ENCODE results near the gene IRF4.

Gene IRF4

GRCh38 chr6:353642-354614 is 37.6 kb upstream of the IRF4 start:
- no peak for DNase-seq

- DNase-seq = no peak
Measured at GRCh38 chr6:354631-355280, 36.8 kb upstream of the IRF4 start.

GRCh38 chr6:355373-356208 is 36.0 kb upstream of the IRF4 start:
- DNase-seq = no peak

- no peak for DNase-seq
Measured at GRCh38 chr6:356828-357251, 34.7 kb upstream of the IRF4 start.

- no peak for DNase-seq
Measured at GRCh38 chr6:357261-357790, 34.2 kb upstream of the IRF4 start.

- no peak for DNase-seq
Measured at GRCh38 chr6:357791-358341, 33.7 kb upstream of the IRF4 start.

- DNase-seq = no peak
Measured at GRCh38 chr6:358432-358831, 33.1 kb upstream of the IRF4 start.

GRCh38 chr6:358847-359246 is 32.7 kb upstream of the IRF4 start:
- DNase-seq = no peak

- no peak for DNase-seq
Measured at GRCh38 chr6:359261-360035, 32.1 kb upstream of the IRF4 start.

GRCh38 chr6:360349-360748 is 31.2 kb upstream of the IRF4 start:
- no peak for DNase-seq

- no peak for DNase-seq
Measured at GRCh38 chr6:360764-361373, 30.7 kb upstream of the IRF4 start.

- no peak for DNase-seq
Measured at GRCh38 chr6:361411-362132, 30.0 kb upstream of the IRF4 start.

- DNase-seq = no peak
Measured at GRCh38 chr6:362231-362923, 29.2 kb upstream of the IRF4 start.

GRCh38 chr6:362924-363249 is 28.7 kb upstream of the IRF4 start:
- DNase-seq = no peak

- no peak for DNase-seq
Measured at GRCh38 chr6:363291-363690, 28.3 kb upstream of the IRF4 start.

- DNase-seq = no peak
Measured at GRCh38 chr6:363909-364308, 27.6 kb upstream of the IRF4 start.

- DNase-seq = no peak
Measured at GRCh38 chr6:364609-365540, 26.7 kb upstream of the IRF4 start.

- DNase-seq = no peak
Measured at GRCh38 chr6:365835-366234, 25.7 kb upstream of the IRF4 start.

Measured in DMS153 (cell line).